GM11168 (cell line): Measurements from ENCODE around the gene NPSR1.

Experiments
- in situ Hi-C: fragments of 300-500 bp; cut with MboI; formaldehyde crosslinking; loops from one replicate; pipeline ENCODE4 v1.12.0; 2022; ENCODE audit warnings: low sequenced_read_pairs; ENCODE audit not compliant: unreplicated experiment

The NPSR1 gene

DNA sequence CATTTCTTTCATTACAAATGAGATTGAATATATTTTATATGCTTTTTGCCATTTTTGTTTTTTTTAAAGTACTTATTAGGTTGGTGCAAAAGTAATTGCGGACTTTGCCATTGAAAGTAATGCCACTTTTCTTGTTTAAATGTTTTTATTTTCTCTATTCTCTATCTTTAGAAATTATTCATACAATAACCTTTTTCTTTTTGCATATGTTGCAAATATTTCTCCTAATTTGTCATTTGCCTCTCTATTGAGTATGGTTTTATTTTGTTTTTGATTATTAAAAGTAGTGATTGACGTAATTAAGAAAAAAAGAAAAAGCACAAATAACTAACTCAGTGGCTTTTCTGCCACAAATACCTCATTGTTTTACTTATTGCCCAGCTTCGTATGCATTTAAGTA, 172.4 kb downstream of the NPSR1 start:
- in situ Hi-C loops: no loop called here

DNA sequence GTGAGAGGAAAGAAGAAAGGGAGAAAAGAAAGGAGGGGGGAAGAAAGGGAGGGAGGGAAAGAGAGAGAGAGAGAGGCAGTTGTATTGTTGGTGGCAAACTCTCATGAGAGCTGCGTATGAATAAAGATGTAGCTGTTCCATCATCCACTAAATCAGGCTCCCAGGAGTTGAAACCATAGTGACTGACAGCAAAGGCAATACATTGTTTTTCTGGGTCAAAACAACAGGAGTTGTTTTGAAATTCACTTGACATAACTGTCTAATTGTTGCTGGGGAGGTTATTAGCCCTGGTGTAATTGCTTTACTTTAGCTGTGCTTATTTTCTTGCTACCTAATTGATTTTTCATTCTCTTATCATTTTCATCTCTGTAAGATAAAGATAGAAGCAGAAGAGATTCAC, 173.4 kb downstream of the NPSR1 start:
- in situ Hi-C loops: no loop called here

GRCh38 chr7:34832020-34832419, 174.0 kb downstream of the NPSR1 start:
- in situ Hi-C loops: no loop called here

DNA sequence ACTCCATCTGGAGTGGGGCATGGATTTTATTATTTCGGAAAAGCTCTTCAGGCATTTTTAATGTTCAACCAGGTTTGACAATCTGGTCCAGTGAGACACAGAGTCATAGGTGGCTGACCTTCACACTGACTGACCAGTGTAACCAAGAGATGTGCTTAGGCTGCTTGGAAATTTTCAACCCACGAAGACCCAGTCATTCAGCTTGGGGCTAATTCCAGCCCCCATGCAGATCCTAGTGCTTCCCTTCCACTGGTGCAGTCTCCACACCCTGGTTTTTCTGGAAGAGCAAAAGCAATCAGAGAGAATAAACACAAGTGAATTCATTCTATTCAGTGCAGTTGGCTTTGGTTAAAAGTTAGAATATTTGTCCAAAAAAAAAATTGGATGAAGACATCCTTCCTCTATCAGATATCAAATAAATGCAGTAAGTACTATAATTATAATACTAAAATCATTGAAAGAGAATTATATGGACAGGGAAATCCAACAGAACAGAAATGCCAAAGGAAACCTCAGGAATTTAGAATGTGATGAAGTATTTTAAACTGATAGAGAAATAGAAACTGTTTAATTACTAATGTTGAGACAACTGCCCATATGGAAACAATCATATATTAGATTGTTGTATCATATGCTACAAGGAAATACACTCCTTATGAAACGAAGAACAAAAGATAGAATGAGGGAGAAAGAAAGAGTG, 178.0 kb downstream of the NPSR1 start:
- in situ Hi-C loops: no loop called here

DNA sequence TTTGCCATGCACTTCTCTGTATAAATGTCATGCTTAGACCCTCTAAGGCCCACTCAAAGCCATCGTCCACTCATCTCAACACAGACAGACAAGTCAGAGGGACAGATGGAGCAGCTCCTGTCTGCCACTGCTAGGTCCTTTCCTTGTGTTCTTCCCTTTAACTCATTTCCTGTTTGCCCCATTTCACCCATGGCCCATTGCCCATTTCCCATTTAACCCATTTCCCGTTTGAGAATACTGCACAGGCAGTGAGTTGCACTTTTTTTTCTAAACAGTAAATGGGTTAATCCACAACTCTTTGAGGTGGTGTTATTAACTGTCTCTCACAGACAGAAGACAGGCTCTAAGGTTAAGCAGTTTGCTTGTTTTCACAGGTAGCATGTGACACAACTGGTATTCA, 179.3 kb downstream of the NPSR1 start:
- in situ Hi-C loops: no loop called here

DNA sequence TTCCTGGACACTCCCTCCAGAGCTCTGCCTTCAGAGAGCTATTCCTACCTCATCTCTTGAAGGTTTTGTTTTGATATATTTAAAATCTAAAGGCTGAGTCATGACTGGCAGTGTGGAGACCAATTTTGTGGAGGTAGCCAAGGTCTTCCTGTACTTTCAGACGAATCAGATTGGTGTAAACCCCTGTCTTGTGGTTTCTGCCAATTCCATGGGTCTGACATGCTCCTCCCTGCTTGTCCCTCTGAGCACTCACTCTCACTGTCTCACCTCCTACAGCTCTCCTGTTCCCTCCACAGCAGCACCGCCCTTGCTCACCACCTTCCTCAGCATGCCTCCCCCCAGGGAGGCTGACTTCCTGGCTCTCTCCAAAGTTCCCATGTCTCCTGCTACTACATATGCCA, 179.8 kb downstream of the NPSR1 start:
- in situ Hi-C loops: no loop called here

DNA sequence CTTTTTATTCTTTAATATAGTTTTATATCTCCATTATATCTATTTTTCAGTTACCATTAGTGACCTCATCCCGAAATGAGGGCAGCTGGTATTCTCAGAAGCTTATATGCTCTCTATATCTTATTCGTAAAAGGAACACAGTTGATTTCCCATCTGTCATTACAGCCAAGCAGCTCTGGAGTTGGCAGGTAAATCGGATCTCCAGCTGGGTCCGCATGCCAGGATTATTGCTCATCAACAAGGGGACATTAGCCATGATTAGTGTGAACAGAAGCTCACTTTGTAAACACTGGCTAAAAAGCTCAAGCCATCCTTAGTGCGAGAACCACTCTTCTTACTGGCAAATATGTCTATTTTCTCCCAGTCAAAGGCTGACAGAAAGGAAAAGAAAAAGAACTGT, 180.3 kb downstream of the NPSR1 start:
- in situ Hi-C loops: no loop called here

- in situ Hi-C loops: no loop called here
Observed at GRCh38 chr7:34839645-34840044, 181.6 kb downstream of the NPSR1 start.

DNA sequence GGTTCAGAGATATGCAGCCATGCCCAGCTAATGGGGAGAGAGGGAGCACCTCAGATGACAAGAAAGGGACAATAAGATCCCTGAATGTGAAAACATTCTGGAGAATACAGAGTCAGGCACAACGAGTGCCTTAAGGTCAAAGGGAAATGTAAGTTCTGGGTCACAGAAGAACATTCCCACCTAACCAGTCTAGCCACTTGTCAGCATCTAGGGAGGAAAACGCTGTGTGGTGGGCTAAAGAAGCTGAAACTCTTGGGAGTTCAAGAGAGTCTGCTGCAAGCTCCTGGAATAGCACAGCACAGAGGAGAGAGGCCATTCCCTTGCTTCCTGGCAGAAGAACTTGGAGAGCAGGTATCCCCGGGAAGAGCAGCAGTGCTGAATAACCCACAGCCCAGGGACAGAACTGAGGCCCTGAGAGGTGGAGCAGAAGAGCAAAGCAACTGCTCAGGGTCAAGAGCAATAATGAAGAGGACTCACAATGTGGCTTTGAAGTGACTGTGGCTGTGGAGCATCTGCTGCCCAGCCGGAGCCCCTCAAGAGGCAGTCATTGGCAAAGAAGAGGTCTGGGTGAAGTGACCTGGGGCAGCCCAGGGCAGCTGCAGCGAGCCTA, 182.3 kb downstream of the NPSR1 start:
- in situ Hi-C loops: no loop called here

DNA sequence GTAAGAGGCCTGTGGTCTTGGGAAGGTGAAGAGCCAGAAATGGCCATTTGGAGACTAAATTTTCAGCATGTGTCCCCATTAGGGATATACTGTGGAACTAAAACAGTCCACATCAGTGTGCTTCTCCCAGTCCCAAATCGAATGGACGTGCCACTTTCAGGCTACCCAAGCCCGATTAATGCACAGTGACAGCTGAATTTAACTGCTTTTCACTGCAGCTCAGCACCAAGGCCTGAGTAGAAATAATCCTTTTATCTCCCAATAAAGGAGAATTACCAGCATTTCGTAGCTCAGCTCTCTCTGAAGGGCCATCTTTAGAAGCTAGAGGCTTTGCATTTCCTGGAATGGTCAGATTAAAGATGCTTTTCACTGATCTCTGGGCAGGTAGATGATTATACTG, 183.3 kb downstream of the NPSR1 start:
- in situ Hi-C loops: no loop called here

- in situ Hi-C loops: no loop called here
Observed at GRCh38 chr7:34842782-34843181, 184.8 kb downstream of the NPSR1 start.

- in situ Hi-C loops: no loop called here
Observed at GRCh38 chr7:34844406-34844805, 186.4 kb downstream of the NPSR1 start.

DNA sequence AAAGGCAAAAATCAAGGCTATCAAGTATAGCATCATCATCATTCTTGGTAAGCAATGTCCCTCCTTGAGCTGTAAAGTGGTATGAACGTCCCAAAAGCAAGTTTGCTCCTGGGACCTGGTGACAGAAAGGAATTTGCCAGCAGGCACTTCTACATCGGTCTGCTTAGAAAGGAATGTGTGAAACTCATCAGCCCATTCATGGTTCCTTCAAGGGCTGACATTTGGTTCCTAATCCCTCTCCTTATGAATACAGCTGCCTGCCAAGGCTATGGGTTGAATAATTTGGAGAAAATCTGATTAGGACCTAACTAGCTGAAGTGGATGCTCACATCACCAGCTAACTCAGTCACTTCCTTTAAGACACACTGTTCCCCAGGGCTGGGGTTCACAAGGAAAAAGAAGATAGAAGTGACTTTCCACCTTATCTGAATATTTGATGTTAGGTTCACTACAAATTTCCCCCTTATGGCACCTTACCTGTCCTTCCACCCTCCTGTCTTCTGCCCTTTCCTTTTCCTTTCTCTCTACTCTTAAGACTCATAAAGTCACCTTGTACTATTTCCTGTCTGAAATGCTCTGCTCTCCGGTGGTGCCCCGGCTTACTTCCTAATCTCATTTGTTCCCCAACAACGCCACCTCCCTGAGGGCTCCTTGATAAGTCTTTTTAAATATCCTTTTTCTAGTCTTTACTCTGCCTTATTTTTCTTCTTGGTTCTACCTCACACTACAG, 187.1 kb downstream of the NPSR1 start:
- in situ Hi-C loops: no loop called here

DNA sequence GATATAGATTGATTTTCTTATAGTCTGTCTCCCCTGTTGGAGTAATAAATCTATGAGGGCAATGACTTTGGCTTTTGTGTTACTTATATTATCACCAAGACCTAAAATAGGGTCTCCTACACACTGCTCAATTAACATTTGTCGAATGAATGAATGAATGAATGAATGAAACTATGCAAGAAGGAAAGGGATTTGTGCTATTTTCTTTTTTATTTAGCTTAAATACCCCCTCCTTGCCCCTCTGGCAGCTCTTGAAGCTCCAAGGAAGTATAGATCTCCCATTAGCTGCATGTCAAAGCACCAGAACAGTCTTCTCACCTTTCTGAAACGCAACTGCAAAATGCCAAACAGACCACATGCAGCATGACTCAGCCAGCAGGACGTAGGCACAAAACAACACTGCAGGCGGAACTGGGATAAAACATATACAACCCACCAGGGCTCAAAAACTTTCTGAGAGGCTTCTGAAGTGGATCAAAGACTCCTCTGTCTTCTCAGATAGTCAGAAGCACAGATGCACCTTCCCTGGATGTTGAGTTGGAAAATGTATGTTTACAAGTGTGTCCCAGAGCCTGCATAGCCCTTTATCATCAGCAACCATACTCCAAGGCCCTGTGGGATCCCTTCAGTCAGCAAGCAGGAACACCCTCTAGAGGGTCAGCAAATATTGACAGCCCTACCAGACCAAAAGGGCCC, 187.8 kb downstream of the NPSR1 start:
- in situ Hi-C loops: no loop called here

DNA sequence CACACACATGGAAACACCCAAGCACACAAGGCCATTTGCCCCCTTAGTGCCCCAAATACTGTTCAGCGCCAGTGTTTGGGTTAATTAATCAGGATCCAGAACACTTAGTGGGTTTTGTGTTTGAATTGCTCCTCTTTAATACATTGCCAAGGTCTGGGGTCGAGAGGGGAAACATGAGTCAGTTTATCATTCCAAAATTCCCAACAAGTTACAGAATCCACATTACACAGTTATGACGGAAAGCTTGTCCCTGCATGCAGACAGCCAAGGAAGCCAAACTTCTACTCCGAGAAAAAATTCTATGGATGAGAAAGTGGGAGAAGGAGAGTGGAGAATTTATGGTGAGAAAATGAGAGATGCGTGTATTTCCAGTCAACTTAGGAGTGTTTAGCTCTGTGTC, 189.0 kb downstream of the NPSR1 start:
- in situ Hi-C loops: no loop called here

GRCh38 chr7:34848670-34849069, 190.7 kb downstream of the NPSR1 start:
- in situ Hi-C loops: no loop called here

- in situ Hi-C loops: no loop called here
Observed at GRCh38 chr7:34849163-34849960, 191.3 kb downstream of the NPSR1 start.

GRCh38 chr7:34849986-34850385, 192.0 kb downstream of the NPSR1 start:
- in situ Hi-C loops: no loop called here

DNA sequence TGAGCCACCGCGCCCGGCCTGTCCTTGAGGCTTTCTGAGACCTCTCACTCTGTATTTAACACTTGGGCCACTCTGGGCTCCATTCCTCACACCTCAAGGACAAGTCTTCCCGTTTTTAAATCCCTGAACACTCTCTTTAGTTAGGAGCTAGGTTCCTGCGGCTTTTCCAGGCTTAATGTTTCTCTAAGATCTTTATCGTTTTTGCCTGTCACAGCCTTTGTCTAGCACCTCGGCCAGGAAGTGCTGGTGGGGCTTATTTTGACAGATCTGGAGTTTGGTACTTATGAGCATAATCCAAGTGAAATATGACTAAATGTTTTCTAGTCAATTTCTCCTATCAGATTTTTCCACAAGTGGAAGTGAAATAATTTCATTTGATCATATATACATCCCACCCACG, 192.7 kb downstream of the NPSR1 start:
- in situ Hi-C loops: no loop called here

GRCh38 chr7:34851431-34851830, 193.4 kb downstream of the NPSR1 start:
- in situ Hi-C loops: no loop called here
